ENCODE measurements around the gene POM121.
"Not testable (repeated sequence)": the region's sequence is repeated elsewhere in the genome, so short reads cannot be mapped to it uniquely, and the experiment has no call there.

The POM121 gene

DNA sequence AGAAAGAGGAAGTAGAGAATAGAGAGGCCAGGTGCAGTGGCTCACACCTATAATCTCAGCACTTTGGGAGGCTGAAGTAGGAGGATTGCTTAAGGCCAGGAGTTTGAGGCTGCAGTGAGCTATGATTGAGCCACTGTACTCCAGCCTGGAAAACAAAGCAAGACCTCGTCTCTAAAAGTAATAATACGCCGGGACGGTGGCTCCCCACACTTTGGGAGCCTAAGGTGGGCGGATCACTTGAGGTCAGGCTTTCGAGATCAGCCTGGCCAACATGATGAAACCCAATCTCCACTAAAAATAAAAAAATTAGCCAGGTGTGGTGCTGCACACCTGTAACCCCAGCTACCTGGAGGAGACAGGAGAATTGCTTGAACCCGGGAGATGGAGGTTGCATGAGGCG lies 70.6 kb downstream of the POM121 start:
- DNase-seq (ENCODE audit: low read depth, low spot score): not testable (repeated sequence)

DNA sequence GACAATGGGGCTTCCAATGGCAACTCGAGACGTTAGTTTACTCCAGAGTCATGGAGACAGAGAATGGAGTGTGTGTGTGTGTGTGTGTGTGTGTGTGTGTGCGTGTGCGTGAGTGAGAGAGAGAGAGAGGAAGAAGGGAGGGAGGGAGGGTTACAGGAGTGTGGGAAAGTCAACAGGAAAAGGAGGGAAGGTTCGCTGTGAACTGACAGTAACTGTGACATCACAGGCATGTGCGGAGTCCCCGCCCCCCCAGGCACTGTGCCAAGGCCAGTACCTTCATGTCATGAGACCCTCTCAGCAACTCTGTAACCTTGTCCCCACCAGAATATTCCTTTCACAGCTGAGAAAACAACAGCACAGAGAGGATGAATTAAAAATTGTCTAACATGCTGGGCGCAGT lies 72.6 kb downstream of the POM121 start:
- DNase-seq (ENCODE audit: low read depth, low spot score): not testable (repeated sequence)

DNA sequence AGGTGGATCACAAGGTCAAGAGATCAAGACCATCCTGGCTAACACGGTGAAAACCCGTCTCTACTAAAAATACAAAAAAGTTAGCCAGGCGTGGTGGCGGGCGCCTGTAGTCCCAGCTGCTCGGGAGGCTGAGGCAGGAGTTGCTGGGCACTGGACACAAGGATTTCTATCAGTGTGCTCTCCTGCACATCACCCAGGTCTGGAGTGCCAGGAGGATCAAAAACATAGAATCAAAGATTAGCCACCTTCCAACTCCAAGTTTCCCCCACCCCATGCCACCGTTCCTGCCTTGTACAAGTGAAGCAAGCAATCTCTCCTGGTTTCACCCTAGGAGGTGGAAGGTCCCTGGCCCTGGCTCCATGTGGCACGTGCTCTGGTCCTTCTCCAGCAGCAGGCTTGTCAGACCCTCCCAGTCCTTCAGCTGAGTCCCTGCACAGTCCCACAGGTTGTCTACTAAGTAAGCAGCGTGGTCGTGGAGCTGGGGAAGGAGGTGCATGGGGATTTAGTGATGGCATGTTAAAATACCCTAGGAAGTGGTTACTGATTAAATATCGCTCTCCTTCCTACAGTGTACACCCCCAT lies 73.1 kb downstream of the POM121 start:
- not testable (repeated sequence) for DNase-seq (ENCODE audit: low read depth, low spot score)
